Ovary (tissue), 9 donors: ENCODE measurements around the gene TESMIN. TPM values are rescaled to one million over a fixed set of nuclear protein-coding genes. Genes with fewer than 3 reads are reported as not detected.

Experiments
- DNase-seq, 5 donors: peaks; one replicate each; pipeline ENCODE4 v3.0.0-alpha.2; 2019 to 2020
- H3K27ac ChIP-seq, 2 donors: fragments of 200-600 bp; one replicate each; pipeline versions ENCODE4 v1.5.1 to v1.8.0; 2019 to 2022
- H3K27me3 ChIP-seq: fragments of 200-600 bp; one replicate; pipeline ENCODE4 v1.8.0; 2022
- H3K36me3 ChIP-seq: fragments of 200-600 bp; sonication (generic); one replicate; pipeline ENCODE4 v1.5.1; 2019
- H3K4me1 ChIP-seq: one replicate; pipeline ENCODE4 v1.8.1; 2013; ENCODE audit warnings: mild to moderate bottlenecking, moderate library complexity; ENCODE audit not compliant: insufficient read depth
- H3K4me3 ChIP-seq: fragments of 200-600 bp; sonication (generic); one replicate; pipeline ENCODE4 v1.5.1; 2017
- H3K9me3 ChIP-seq, 2 donors: fragments of 200-600 bp in 1 of 2; sonication (generic) in 1 of 2; one replicate each; pipeline versions ENCODE4 v1.5.1 to v1.8.1; 2013 to 2019; ENCODE audit warnings: mild to moderate bottlenecking in 1 of 2, moderate library complexity in 1 of 2
- CTCF ChIP-seq, 3 donors: fragments of 450-650 bp in 2 of 3; fragments of 200-600 bp in 1 of 3; IDR thresholded peaks; one replicate each; pipeline versions ENCODE4 v1.5.1 to v1.8.0; 2016 to 2022; ENCODE audit warnings: antibody characterized with exemption in 3 of 3, mild to moderate bottlenecking in 1 of 3
- EP300 ChIP-seq: sonication (generic); formaldehyde crosslinking; IDR thresholded peaks from one replicate; pipeline ENCODE4 v1.6.1; 2017; ENCODE audit warnings: antibody characterized with exemption
- POLR2A ChIP-seq: fragments of 450-650 bp; IDR thresholded peaks from one replicate; pipeline ENCODE4 v1.6.1; 2017; ENCODE audit warnings: antibody characterized with exemption, mild to moderate bottlenecking, moderate library complexity
- WGBS, 3 donors: extraction: QIAGEN DNeasy Blood & Tissue Kit in 1 of 3; methylation state at CpG; one replicate each; pipeline versions ENCODE4 v1.1.5 to v1.1.7; 2013 to 2017; 5-methylcytosine and 5-hydroxymethylcytosine counted together
- intact Hi-C, 4 donors: fragments of 100-400 bp; cut with DNase I; formaldehyde crosslinking; loops; one replicate each; pipeline versions ENCODE4 v1.11.0 to v1.15.1; 2022 to 2023
- polyA plus RNA-seq, 2 donors: library from polyadenylated mRNA; stranded (reverse); fragments of 200-250 nt in 1 of 2; fragments of 350-450 nt in 1 of 2; fragmentation: Illumina TruSeq in 1 of 2; extraction: RNeasy Lipid Tissue Mini Kit (QIAGEN cat#74804) in 1 of 2; gene quantifications; one replicate each; pipeline ENCODE4 v1.2.3, GENCODE V29; 2013 to 2014
- total RNA-seq, 7 donors: library from RNA; depleted of rRNA in 2 of 7; stranded (reverse); fragments of >200 nt in 2 of 7; fragmentation: NEBNext Ultra II Directional in 3 of 7; extraction: Animal tissue kit (Norgen Biotek cat#: 25700) in 3 of 7; gene quantifications; one replicate each; pipeline versions ENCODE4 v1.1.0 to v1.2.4, GENCODE V29; 2016 to 2023
- donor health status: DM: no; HTN: no; CAD: no; lungs with moderate emphysema.
- donor health status: DM: no; HTN: no; CAD: no.
- donor health status: Bipolar disorder and iron deficiency.
- donor health status: DM: yes; HTN: yes; CAD: no.
- donor health status: DM: no; HTN: no; CAD: no.
- donor health status: DM: yes; HTN: yes; CAD: no.

Gene TESMIN
- total and polyA plus RNA-seq, 9 donors: 1.1 to 4.1 (median 1.7) TPM

GRCh38 chr11:68691402-68691784, 59.9 kb downstream of the TESMIN start:
- no peak for TF ChIP-seq CTCF (IDR thresholded peaks at IDR 0.05)
- no peak for TF ChIP-seq POLR2A
- TF ChIP-seq EP300: no peak
- 78 to 84% (median 81%) methylated on average over 9 of the region's 9 CpGs for WGBS, 3 donors
- Histone ChIP-seq H3K27me3 (no peaks in the 10 kb centered on the region), H3K9me3 (no peaks in the 10 kb centered on the region), H3K4me3 (no peak overlapping the region), H3K4me1 (no peaks in the 10 kb centered on the region), H3K27ac (no peak overlapping the region), H3K36me3 (no peaks in the 10 kb centered on the region)
- no peak for DNase-seq
- intact Hi-C loops: no loop called here

GRCh38 chr11:68690671-68691401, 60.5 kb downstream of the TESMIN start:
- Histone ChIP-seq H3K9me3 (no peaks in the 10 kb centered on the region), H3K27me3 (no peaks in the 10 kb centered on the region), H3K4me1 (no peaks in the 10 kb centered on the region), H3K36me3 (no peaks in the 10 kb centered on the region), H3K4me3 (no peak overlapping the region), H3K27ac (no peak overlapping the region)
- DNase-seq: no peak
- 29 to 31% (median 30%) methylated on average over 16 of the region's 16 CpGs for WGBS, 3 donors
- TF ChIP-seq POLR2A (no peak), EP300 (no peak), CTCF (IDR thresholded peaks at IDR 0.05) (no peak)
- intact Hi-C loops: no loop called here

- intact Hi-C loops: no loop called here
- WGBS, 3 donors: 12 to 21% (median 13%) methylated on average over 14 of the region's 14 CpGs
- TF ChIP-seq EP300 (no peak), CTCF (IDR thresholded peaks at IDR 0.05) (no peak), POLR2A (no peak)
- H3K4me1 ChIP-seq: no peaks in the 10 kb centered on the region
- no peaks in the 10 kb centered on the region for H3K36me3 ChIP-seq
- H3K27me3 ChIP-seq: peaks cover 4% of the 10 kb centered on the region
- H3K27ac ChIP-seq: no peak overlapping the region
- no peaks in the 10 kb centered on the region for H3K9me3 ChIP-seq
- DNase-seq: no peak
- H3K4me3 ChIP-seq: no peak overlapping the region
Measured at GRCh38 chr11:68689737-68690625, 61.3 kb downstream of the TESMIN start.

GRCh38 chr11:68688881-68689280, 62.4 kb downstream of the TESMIN start:
- peaks cover 5% of the 10 kb centered on the region for H3K27me3 ChIP-seq
- H3K4me3 ChIP-seq: no peak overlapping the region
- intact Hi-C loops: no loop called here

More at GRCh38 chr11:68688881-68689280, 62.4 kb downstream of the TESMIN start:
- Histone ChIP-seq H3K9me3 (no peaks in the 10 kb centered on the region), H3K27ac (no peak overlapping the region), H3K36me3 (no peaks in the 10 kb centered on the region), H3K4me1 (no peaks in the 10 kb centered on the region)
- DNase-seq: no peak
- 80 to 85% (median 81%) methylated on average over 12 of the region's 12 CpGs for WGBS, 3 donors
- TF ChIP-seq POLR2A: no peak
- no peak for TF ChIP-seq EP300
- TF ChIP-seq CTCF (IDR thresholded peaks at IDR 0.05): no peak
